T-helper 17 cell (primary cell): ENCODE results near the gene PCDHA7. TPM values are rescaled to one million over a fixed set of nuclear protein-coding genes. Genes with fewer than 3 reads are reported as not detected.

Experiments used
- ATAC-seq: fragments of 150-1000 bp; cut with Tn5 transposase; 2 replicates; pipeline ENCODE4 v1.10.0; 2021; ENCODE audit warnings: mild to moderate bottlenecking, moderate library complexity
- DNase-seq, 3 donors: peaks; one replicate each; pipeline versions ENCODE4 v3.0.0 to v3.0.0-alpha.2; 2020 to 2021
- H3K9me3 ChIP-seq: one replicate; pipeline ENCODE4 v1.7.0; 2013; ENCODE audit warnings: low read length, mild to moderate bottlenecking; ENCODE audit not compliant: control insufficient read depth, poor library complexity, severe bottlenecking
- H3K27ac Mint-ChIP-seq: one replicate; pipeline ENCODE4 v1.8.0; 2022; ENCODE audit warnings: mild to moderate bottlenecking, moderate library complexity, mixed read lengths
- H3K27me3 Mint-ChIP-seq: one replicate; pipeline ENCODE4 v1.8.0; 2022; ENCODE audit warnings: mixed read lengths
- H3K36me3 Mint-ChIP-seq: one replicate; pipeline ENCODE4 v1.8.0; 2022; ENCODE audit warnings: low read depth, mixed read lengths
- H3K4me1 Mint-ChIP-seq: one replicate; pipeline ENCODE4 v1.8.0; 2022; ENCODE audit warnings: mild to moderate bottlenecking, mixed read lengths
- H3K4me3 Mint-ChIP-seq: one replicate; pipeline ENCODE4 v1.8.0; 2022; ENCODE audit warnings: mild to moderate bottlenecking, moderate library complexity, mixed read lengths
- total RNA-seq, 4 donors: library from RNA in 2 of 4; stranded (reverse) in 2 of 4; gene quantifications; one replicate each; pipeline ENCODE4 v1.2.3 and lab custom pipeline; 2022 to 2026

Gene PCDHA7
- total RNA-seq, 2 donors from 2014 or later = not detected

DNA sequence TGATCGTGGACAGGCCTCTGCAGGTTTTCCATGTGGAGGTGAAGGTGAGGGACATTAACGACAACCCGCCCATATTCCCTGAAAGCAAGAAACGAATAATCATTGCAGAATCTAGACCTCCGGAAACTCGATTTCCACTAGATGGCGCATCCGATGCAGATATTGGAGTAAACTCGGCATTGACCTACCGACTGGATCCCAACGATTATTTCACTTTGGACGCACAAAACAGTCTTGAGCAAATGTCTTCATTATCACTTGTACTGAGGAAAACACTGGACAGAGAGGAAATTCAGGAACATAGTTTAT is 48.5 kb downstream of the PCDHA7 start:
- no peak for DNase-seq
- Mint-ChIP-seq H3K27me3 (peaks cover 6% of the 10 kb centered on the region), H3K36me3 (no peaks in the 10 kb centered on the region), H3K27ac (no peak overlapping the region), H3K4me3 (no peak overlapping the region), H3K4me1 (no peaks in the 10 kb centered on the region)
- ATAC-seq = no peak
- peaks cover 4% of the 10 kb centered on the region for H3K9me3 ChIP-seq

DNA sequence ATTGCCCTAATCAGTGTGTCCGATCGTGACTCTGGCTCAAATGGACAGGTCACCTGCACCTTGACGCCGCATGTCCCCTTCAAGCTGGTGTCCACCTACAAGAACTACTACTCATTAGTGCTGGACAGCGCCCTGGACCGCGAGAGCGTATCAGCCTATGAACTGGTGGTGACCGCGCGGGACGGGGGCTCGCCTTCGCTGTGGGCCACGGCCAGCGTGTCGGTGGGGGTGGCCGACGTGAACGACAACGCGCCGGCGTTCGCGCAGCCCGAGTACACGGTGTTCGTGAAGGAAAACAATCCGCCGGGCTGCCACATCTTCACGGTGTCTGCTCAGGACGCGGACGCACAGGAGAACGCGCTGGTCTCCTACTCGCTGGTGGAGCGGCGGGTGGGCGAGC is 49.3 kb downstream of the PCDHA7 start:
- DNase-seq (no peak), ATAC-seq (no peak)
- no peak overlapping the region for H3K4me3 Mint-ChIP-seq
- H3K9me3 ChIP-seq = peaks cover 4% of the 10 kb centered on the region
- no peak overlapping the region for H3K27ac Mint-ChIP-seq
- no peaks in the 10 kb centered on the region for H3K4me1 Mint-ChIP-seq
- H3K36me3 Mint-ChIP-seq = no peaks in the 10 kb centered on the region
- peaks cover 6% of the 10 kb centered on the region for H3K27me3 Mint-ChIP-seq

DNA sequence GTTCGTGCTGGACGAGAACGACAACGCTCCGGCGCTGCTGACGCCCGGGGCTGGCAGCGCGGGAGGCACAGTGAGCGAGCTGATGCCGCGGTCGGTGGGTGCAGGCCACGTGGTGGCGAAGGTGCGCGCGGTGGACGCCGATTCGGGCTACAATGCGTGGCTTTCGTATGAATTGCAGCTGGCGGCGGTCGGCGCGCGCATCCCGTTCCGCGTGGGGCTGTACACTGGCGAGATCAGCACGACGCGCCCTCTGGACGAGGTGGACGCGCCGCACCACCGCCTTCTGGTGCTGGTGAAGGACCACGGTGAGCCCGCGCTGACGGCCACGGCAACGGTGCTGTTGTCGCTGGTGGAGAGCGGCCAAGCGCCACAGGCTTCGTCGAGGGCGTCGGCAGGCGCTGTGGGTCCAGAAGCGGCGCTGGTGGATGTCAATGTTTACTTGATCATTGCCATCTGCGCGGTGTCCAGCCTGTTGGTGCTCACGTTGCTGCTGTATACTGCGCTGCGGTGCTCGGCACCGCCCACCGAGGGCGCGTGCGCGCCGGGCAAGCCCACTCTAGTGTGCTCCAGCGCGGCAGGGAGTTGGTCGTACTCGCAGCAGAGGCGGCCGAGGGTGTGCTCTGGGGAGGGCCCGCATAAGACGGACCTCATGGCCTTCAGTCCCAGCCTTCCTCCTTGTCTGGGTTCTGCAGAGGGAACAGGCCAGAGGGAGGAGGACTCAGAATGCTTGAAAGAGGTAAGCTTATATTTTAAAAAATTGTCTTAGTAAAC is 50.0 kb downstream of the PCDHA7 start:
- no peak for ATAC-seq
- peaks cover 4% of the 10 kb centered on the region for H3K9me3 ChIP-seq
- Mint-ChIP-seq H3K4me1 (no peaks in the 10 kb centered on the region), H3K4me3 (no peak overlapping the region), H3K36me3 (no peaks in the 10 kb centered on the region), H3K27me3 (peaks cover 6% of the 10 kb centered on the region), H3K27ac (no peak overlapping the region)
- no peak for DNase-seq

Other genes with a start within 250 kb of the PCDHA7 start
- gene CD14, start 201.1 kb upstream of the PCDHA7 start, total RNA-seq = 1 to 10 TPM; 1.4 to 9.2 TPM
- 10 to 100 TPM; 18.3 to 23.1 TPM for gene TMCO6, start 194.8 kb upstream of the PCDHA7 start, total RNA-seq
- gene NDUFA2, start 186.6 kb upstream of the PCDHA7 start, total RNA-seq = 10 to 100 TPM; 40.7 to 46.2 TPM
- 100 to 1,000 TPM; 168 to 172 TPM for gene IK, start 186.4 kb upstream of the PCDHA7 start, total RNA-seq
- 10 to 100 TPM; 34.8 to 36.3 TPM for gene WDR55, start 169.4 kb upstream of the PCDHA7 start, total RNA-seq
- gene DND1, start 160.7 kb upstream of the PCDHA7 start, total RNA-seq = 1 to 10 TPM; 1.2 to 1.9 TPM
- 10 to 100 TPM; 44.8 to 49.3 TPM for gene HARS1, start 142.9 kb upstream of the PCDHA7 start, total RNA-seq
- gene HARS2, start 142.8 kb upstream of the PCDHA7 start, total RNA-seq = 10 to 100 TPM; 33.5 to 34.9 TPM
- gene ZMAT2, start 133.8 kb upstream of the PCDHA7 start, total RNA-seq = 10 to 100 TPM; 40.9 to 41.5 TPM
- gene PCDHA1, start 48.1 kb upstream of the PCDHA7 start, total RNA-seq = not detected
- gene PCDHA2, start 39.4 kb upstream of the PCDHA7 start, total RNA-seq = not detected
- not detected for gene PCDHA3, start 33.2 kb upstream of the PCDHA7 start, total RNA-seq
- gene PCDHA4, start 27.2 kb upstream of the PCDHA7 start, total RNA-seq = not detected
- gene PCDHA5, start 12.7 kb upstream of the PCDHA7 start, total RNA-seq = not detected
- not detected for gene PCDHA6, start 6.3 kb upstream of the PCDHA7 start, total RNA-seq
- not detected for gene PCDHA8, start 6.9 kb downstream of the PCDHA7 start, total RNA-seq
- gene PCDHA9, start 14.1 kb downstream of the PCDHA7 start, total RNA-seq = not detected
- not detected for gene PCDHA10, start 21.6 kb downstream of the PCDHA7 start, total RNA-seq
- gene PCDHA11, start 34.7 kb downstream of the PCDHA7 start, total RNA-seq = not detected
- gene PCDHA12, start 41.0 kb downstream of the PCDHA7 start, total RNA-seq = not detected
- gene PCDHA13, start 47.9 kb downstream of the PCDHA7 start, total RNA-seq = not detected
- gene PCDHAC1, start 92.0 kb downstream of the PCDHA7 start, total RNA-seq = not detected
- gene PCDHAC2, start 132.2 kb downstream of the PCDHA7 start, total RNA-seq = not detected
- gene PCDHB1, start 217.1 kb downstream of the PCDHA7 start, total RNA-seq = not detected